ENCODE data around the gene OLFM4.

DNA sequence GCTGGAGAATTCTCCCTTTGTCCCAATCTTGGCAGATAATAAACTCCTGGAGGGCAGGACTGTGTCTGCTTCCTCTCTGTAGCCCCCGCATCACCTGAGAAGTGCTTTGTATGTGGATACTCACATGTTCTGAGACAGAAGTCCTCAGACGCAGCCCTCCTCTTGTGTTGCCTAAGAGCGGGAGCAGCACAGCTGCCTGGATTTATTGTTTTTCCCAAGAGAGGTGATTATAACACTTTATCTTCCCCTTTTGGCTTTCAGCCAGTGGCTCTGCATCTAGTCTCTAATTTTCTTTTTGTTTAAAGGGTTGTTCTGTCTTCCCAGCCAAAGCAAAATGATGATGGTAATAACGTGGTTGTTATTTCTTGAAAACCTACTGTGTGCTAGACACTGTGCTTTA lies 36.1 kb downstream of the OLFM4 start:
- no peak for TF ChIP-seq POLR2A (IDR thresholded peaks at IDR 0.05)
- TF ChIP-seq, protein P1, sequence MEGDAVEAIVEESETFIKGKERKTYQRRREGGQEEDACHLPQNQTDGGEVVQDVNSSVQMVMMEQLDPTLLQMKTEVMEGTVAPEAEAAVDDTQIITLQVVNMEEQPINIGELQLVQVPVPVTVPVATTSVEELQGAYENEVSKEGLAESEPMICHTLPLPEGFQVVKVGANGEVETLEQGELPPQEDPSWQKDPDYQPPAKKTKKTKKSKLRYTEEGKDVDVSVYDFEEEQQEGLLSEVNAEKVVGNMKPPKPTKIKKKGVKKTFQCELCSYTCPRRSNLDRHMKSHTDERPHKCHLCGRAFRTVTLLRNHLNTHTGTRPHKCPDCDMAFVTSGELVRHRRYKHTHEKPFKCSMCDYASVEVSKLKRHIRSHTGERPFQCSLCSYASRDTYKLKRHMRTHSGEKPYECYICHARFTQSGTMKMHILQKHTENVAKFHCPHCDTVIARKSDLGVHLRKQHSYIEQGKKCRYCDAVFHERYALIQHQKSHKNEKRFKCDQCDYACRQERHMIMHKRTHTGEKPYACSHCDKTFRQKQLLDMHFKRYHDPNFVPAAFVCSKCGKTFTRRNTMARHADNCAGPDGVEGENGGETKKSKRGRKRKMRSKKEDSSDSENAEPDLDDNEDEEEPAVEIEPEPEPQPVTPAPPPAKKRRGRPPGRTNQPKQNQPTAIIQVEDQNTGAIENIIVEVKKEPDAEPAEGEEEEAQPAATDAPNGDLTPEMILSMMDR (IDR thresholded peaks at IDR 0.05), result no peak
